ENCODE data around the gene PTPRO. TPM values are rescaled to one million over a fixed set of nuclear protein-coding genes. Genes with fewer than 3 reads are reported as not detected.

PTPRO gene
- total RNA-seq, 6 experiments from 2014 or later, result 0.43 to 2.7 (median 1.1) TPM

GRCh38 chr12:15350643-15351042 is 28.3 kb downstream of the PTPRO start:
- Histone ChIP-seq H3K27ac (no peak overlapping the region), H3K9me3 (no peaks in the 10 kb centered on the region), H3K4me3 (no peak overlapping the region), H3K27me3 (no peaks in the 10 kb centered on the region), H3K4me1 (no peaks in the 10 kb centered on the region), H3K36me3 (no peaks in the 10 kb centered on the region)
- ATAC-seq (no peak), DNase-seq (no peak)
- intact Hi-C loops (cut with DNase I), result no loop called here
- WGBS (ENCODE audit: insufficient coverage, low coverage, low lambda C conversion rate, missing lambda C conversion rate), result 60% methylated on average over 1 of the region's 1 CpG
- no peak for TF ChIP-seq POLR2A (IDR thresholded peaks at IDR 0.05)
- TF ChIP-seq, protein P1, sequence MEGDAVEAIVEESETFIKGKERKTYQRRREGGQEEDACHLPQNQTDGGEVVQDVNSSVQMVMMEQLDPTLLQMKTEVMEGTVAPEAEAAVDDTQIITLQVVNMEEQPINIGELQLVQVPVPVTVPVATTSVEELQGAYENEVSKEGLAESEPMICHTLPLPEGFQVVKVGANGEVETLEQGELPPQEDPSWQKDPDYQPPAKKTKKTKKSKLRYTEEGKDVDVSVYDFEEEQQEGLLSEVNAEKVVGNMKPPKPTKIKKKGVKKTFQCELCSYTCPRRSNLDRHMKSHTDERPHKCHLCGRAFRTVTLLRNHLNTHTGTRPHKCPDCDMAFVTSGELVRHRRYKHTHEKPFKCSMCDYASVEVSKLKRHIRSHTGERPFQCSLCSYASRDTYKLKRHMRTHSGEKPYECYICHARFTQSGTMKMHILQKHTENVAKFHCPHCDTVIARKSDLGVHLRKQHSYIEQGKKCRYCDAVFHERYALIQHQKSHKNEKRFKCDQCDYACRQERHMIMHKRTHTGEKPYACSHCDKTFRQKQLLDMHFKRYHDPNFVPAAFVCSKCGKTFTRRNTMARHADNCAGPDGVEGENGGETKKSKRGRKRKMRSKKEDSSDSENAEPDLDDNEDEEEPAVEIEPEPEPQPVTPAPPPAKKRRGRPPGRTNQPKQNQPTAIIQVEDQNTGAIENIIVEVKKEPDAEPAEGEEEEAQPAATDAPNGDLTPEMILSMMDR (IDR thresholded peaks at IDR 0.05), result no peak

- Histone ChIP-seq H3K9me3 (no peaks in the 10 kb centered on the region), H3K27ac (no peak overlapping the region), H3K4me1 (no peaks in the 10 kb centered on the region), H3K27me3 (no peaks in the 10 kb centered on the region), H3K4me3 (no peak overlapping the region), H3K36me3 (no peaks in the 10 kb centered on the region)
- WGBS (ENCODE audit: insufficient coverage, low coverage, low lambda C conversion rate, missing lambda C conversion rate), result 50% methylated on average over 2 of the region's 2 CpGs
- no peak for ATAC-seq
- TF ChIP-seq, protein P1 (IDR thresholded peaks at IDR 0.05), result no peak
- TF ChIP-seq POLR2A (IDR thresholded peaks at IDR 0.05), result no peak
- DNase-seq, result no peak
- intact Hi-C loops (cut with DNase I), result no loop called here
These were observed 33.5 kb downstream of the PTPRO start for GRCh38 chr12:15355766-15356165.

GRCh38 chr12:15356951-15357364 is 34.6 kb downstream of the PTPRO start:
- Histone ChIP-seq H3K27me3 (no peaks in the 10 kb centered on the region), H3K27ac (no peak overlapping the region), H3K4me1 (no peaks in the 10 kb centered on the region), H3K4me3 (no peak overlapping the region), H3K36me3 (no peaks in the 10 kb centered on the region), H3K9me3 (no peaks in the 10 kb centered on the region)
- TF ChIP-seq POLR2A (IDR thresholded peaks at IDR 0.05), result no peak
- TF ChIP-seq, protein P1 (IDR thresholded peaks at IDR 0.05), result no peak
- intact Hi-C loops (cut with DNase I), result no loop called here
- ATAC-seq (no peak), DNase-seq (no peak)
- WGBS (ENCODE audit: insufficient coverage, low coverage, low lambda C conversion rate, missing lambda C conversion rate), result 50% methylated on average over 3 of the region's 3 CpGs

DNA sequence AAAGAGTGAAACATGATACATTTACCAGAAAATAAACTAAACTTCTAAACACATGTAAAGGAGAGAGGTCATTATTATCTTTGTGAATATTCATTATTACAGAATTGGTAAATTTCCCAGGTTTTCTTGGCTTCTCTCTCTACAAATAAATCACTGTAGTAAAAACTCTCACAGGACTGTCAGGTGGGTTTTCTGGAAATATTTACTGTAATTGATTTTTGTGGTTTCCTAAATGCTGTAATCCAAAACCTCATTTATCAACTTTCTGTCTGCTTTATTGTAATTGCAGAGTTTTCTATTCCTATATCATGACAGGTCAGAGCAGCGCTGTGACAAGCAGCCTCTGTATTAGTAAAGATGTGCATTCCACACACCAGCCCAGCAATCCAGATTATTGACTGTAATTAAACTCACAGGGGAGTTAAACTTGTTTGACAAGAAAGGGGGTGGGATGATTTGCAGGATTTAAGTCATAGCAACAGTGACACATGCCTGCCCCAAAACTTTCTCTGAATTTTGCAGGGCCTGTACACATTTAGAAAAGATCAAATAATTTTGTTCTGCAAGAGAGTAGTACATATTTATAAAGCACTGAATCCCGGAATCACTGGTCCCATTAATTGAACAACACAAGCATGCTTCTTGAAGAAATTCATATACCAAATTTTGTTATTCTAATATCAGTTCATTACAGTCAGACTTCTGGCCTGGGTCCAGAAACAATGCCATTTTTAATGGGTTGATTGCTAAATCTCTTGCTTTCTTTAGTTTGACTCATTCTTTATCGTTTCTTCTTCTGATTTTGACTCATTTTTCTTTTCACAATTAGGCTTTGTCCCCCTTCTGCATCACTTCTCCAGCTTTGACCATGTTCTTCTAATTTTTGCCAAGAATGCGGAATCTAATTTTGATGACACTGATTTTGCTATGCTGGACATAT is 42.2 kb downstream of the PTPRO start:
- ATAC-seq (no peak), DNase-seq (no peak)
- Histone ChIP-seq H3K9me3 (no peaks in the 10 kb centered on the region), H3K36me3 (no peaks in the 10 kb centered on the region), H3K4me1 (no peaks in the 10 kb centered on the region), H3K27ac (no peak overlapping the region), H3K4me3 (no peak overlapping the region), H3K27me3 (peaks cover 0 to 3% of the 10 kb centered on the region in 2 donors)
- intact Hi-C loops (cut with DNase I), result no loop called here
- no peak for TF ChIP-seq POLR2A (IDR thresholded peaks at IDR 0.05)
- TF ChIP-seq, protein P1 (IDR thresholded peaks at IDR 0.05), result no peak
- WGBS (ENCODE audit: insufficient coverage, low coverage, low lambda C conversion rate, missing lambda C conversion rate), result 57% methylated on average over 4 of the region's 4 CpGs
